IMR-90 (cell line): ENCODE results near the gene TGFB2. TPM values are rescaled to one million over a fixed set of nuclear protein-coding genes. Genes with fewer than 3 reads are reported as not detected.

Source experiments
- ATAC-seq: fragments of 200-7000 bp; cut with Tn5 transposase; 2 replicates; pipeline ENCODE4 v1.9.1; 2020; ENCODE audit warnings: low read depth, mild to moderate bottlenecking, moderate library complexity
- BruUV-seq: library from RNA; stranded (reverse); fragments of 400-500 nt; replicated peaks from 2 replicates; lab custom pipeline; 2021; lab: Mats Ljungman, UMichigan
- CTCF ChIA-PET: fragments of 300-600 bp; formaldehyde crosslinking; extraction: SDS; loops from one replicate; lab custom pipeline; 2021; ENCODE audit warnings: antibody characterized with exemption; lab: Yijun Ruan, JAX
- POLR2A ChIA-PET: fragments of 300-600 bp; sonication (Branson Sonifier 250); formaldehyde crosslinking; loops from one replicate; lab custom pipeline; 2022; ENCODE audit warnings: antibody characterized with exemption; ENCODE audit not compliant: unreplicated experiment; lab: Charles Lee
- DNase-seq: peaks from one replicate; pipeline ENCODE4 v3.0.0; 2013
- H2AFZ ChIP-seq: replicated peaks from 2 replicates; pipeline ENCODE3; 2013; ENCODE audit warnings: low read length, mild to moderate bottlenecking; ENCODE audit not compliant: poor library complexity
- H2AK5ac ChIP-seq: 2 replicates; pipeline ENCODE4 v1.6.1; 2013; ENCODE audit warnings: low read depth, low read length, inconsistent platforms
- H2AK9ac ChIP-seq: replicated peaks from 2 replicates; pipeline ENCODE3; 2013; ENCODE audit warnings: mild to moderate bottlenecking, low read depth, low read length, moderate library complexity; ENCODE audit not compliant: poor library complexity
- H2BK120ac ChIP-seq: 2 replicates; pipeline ENCODE4 v1.6.1; 2013; ENCODE audit warnings: low read depth, low read length, inconsistent platforms
- H2BK15ac ChIP-seq: 3 replicates; pipeline ENCODE4 v1.6.1; 2013; ENCODE audit warnings: low read depth, low read length, inconsistent platforms
- H2BK20ac ChIP-seq: 2 replicates; pipeline ENCODE4 v1.6.1; 2013; ENCODE audit warnings: low read depth, mild to moderate bottlenecking, inconsistent platforms, low read length, moderate library complexity
- H2BK5ac ChIP-seq: 2 replicates; pipeline ENCODE4 v1.6.1; 2013; ENCODE audit warnings: mild to moderate bottlenecking, low read depth, low read length, inconsistent platforms; ENCODE audit not compliant: poor library complexity, severe bottlenecking
- H3K14ac ChIP-seq: replicated peaks from 2 replicates; pipeline ENCODE4 v1.6.1; 2013; ENCODE audit warnings: low read depth, low read length, inconsistent platforms
- H3K18ac ChIP-seq: 2 replicates; pipeline ENCODE4 v1.6.1; 2013; ENCODE audit warnings: low read depth, low read length, control low read depth
- H3K23ac ChIP-seq: 2 replicates; pipeline ENCODE4 v1.6.1; 2013; ENCODE audit warnings: low read depth, low read length, inconsistent platforms
- H3K27ac ChIP-seq: 2 replicates; pipeline ENCODE4 v1.5.1; 2013; ENCODE audit warnings: mild to moderate bottlenecking, control low read depth, low read length; ENCODE audit not compliant: insufficient read depth
- H3K27me3 ChIP-seq: 2 replicates; pipeline ENCODE4 v1.6.1; 2013; ENCODE audit warnings: low read length; ENCODE audit not compliant: control insufficient read depth, insufficient read depth
- H3K36me3 ChIP-seq: 2 replicates; pipeline ENCODE4 v1.6.1; 2013; ENCODE audit warnings: low read length, mixed read lengths; ENCODE audit not compliant: control insufficient read depth, insufficient read depth
- H3K4ac ChIP-seq: 2 replicates; pipeline ENCODE4 v1.6.1; 2013; ENCODE audit warnings: low read depth, low read length, inconsistent platforms
- H3K4me1 ChIP-seq: 2 replicates; pipeline ENCODE4 v1.6.1; 2013; ENCODE audit warnings: low read length, mixed read lengths; ENCODE audit not compliant: control insufficient read depth, insufficient read depth
- H3K4me2 ChIP-seq: 2 replicates; pipeline ENCODE4 v1.6.1; 2013; ENCODE audit warnings: low read depth, mild to moderate bottlenecking, control low read depth, low read length, moderate library complexity
- H3K4me3 ChIP-seq: 2 replicates; pipeline ENCODE4 v1.5.1; 2013; ENCODE audit warnings: low read depth, mild to moderate bottlenecking, control low read depth, low read length, moderate library complexity; ENCODE audit not compliant: insufficient read depth
- H3K56ac ChIP-seq: 2 replicates; pipeline ENCODE4 v1.6.1; 2013; ENCODE audit warnings: low read length, inconsistent platforms; ENCODE audit not compliant: insufficient read depth; ENCODE audit errors: extremely low read depth
- H3K79me1 ChIP-seq, 2 experiments: 2 replicates each; pipeline ENCODE4 v1.6.1; 2013; ENCODE audit warnings: low read length in 2 of 2, inconsistent platforms in 1 of 2, low read depth in 1 of 2
- H3K9ac ChIP-seq: 2 replicates; pipeline ENCODE4 v1.6.1; 2013; ENCODE audit warnings: low read depth, low read length, control low read depth
- H3K9me1 ChIP-seq: 2 replicates; pipeline ENCODE4 v1.6.1; 2013; ENCODE audit warnings: low read length, inconsistent platforms; ENCODE audit not compliant: insufficient read depth
- H3K9me3 ChIP-seq: 2 replicates; pipeline ENCODE4 v1.6.1; 2013; ENCODE audit warnings: low read length; ENCODE audit not compliant: control insufficient read depth, insufficient read depth
- H4K20me1 ChIP-seq: 2 replicates; pipeline ENCODE4 v1.6.1; 2013; ENCODE audit warnings: low read length, inconsistent platforms; ENCODE audit not compliant: insufficient read depth
- H4K5ac ChIP-seq: 2 replicates; pipeline ENCODE4 v1.6.1; 2013; ENCODE audit warnings: mild to moderate bottlenecking, low read depth, low read length, control low read depth
- H4K8ac ChIP-seq, 2 experiments: 2 replicates each; pipeline ENCODE4 v1.6.1; 2013; ENCODE audit warnings: low read depth in 2 of 2, low read length in 2 of 2, control low read depth in 1 of 2, inconsistent platforms in 1 of 2
- H4K91ac ChIP-seq: 2 replicates; pipeline ENCODE4 v1.6.1; 2013; ENCODE audit warnings: low read depth, low read length, inconsistent platforms; ENCODE audit not compliant: insufficient read depth
- CEBPB ChIP-seq: IDR thresholded peaks from 2 replicates; pipeline ENCODE4 v1.6.1; 2012; ENCODE audit warnings: low read depth, low read length, improper control_type of control experiment
- CHD1 ChIP-seq: IDR thresholded peaks from 2 replicates; pipeline ENCODE4 v1.6.1; 2012; ENCODE audit warnings: low read depth, low read length, improper control_type of control experiment
- MAFK ChIP-seq: IDR thresholded peaks from 2 replicates; pipeline ENCODE4 v1.6.1; 2012; ENCODE audit warnings: low read depth, low read length, improper control_type of control experiment
- MAZ ChIP-seq: IDR thresholded peaks from 2 replicates; pipeline ENCODE4 v1.6.1; 2012; ENCODE audit warnings: low read depth, mild to moderate bottlenecking, low read length, improper control_type of control experiment, moderate library complexity, borderline replicate concordance
- MXI1 ChIP-seq: IDR thresholded peaks from 2 replicates; pipeline ENCODE4 v1.6.1; 2012; ENCODE audit warnings: low read depth, mild to moderate bottlenecking, low read length, moderate library complexity, borderline replicate concordance
- RAD21 ChIP-seq: IDR thresholded peaks from 2 replicates; pipeline ENCODE4 v1.6.1; 2012; ENCODE audit warnings: low read length, improper control_type of control experiment
- RFX5 ChIP-seq: IDR thresholded peaks from 2 replicates; pipeline ENCODE4 v1.8.0; 2012; ENCODE audit warnings: low read depth, mild to moderate bottlenecking, low read length, moderate library complexity
- WGBS, 2 experiments: methylation state at CpG; one replicate each; pipeline versions ENCODE4 v1.1.5 to v1.1.7; 2013; ENCODE audit warnings: missing lambda C conversion rate in 2 of 2; ENCODE audit not compliant: insufficient read length in 1 of 2; ENCODE audit errors: extremely low coverage in 2 of 2; 5-methylcytosine and 5-hydroxymethylcytosine counted together
- dilution Hi-C: fragments of 300-500 bp; cut with HindIII; formaldehyde crosslinking; loops from one replicate; pipeline ENCODE4 v1.14.3; 2018; ENCODE audit warnings: low sequenced_read_pairs; ENCODE audit not compliant: unreplicated experiment
- in situ Hi-C: fragments of 300-500 bp; cut with MboI; formaldehyde crosslinking; loops from 3 replicates; pipeline ENCODE4 v1.14.3; 2019; ENCODE audit warnings: low sequenced_read_pairs, inconsistent platforms, mixed read lengths
- intact Hi-C: fragments of 100-400 bp; cut with micrococcal nuclease; formaldehyde crosslinking; loops from 2 replicates; pipeline ENCODE4 v1.10.0; 2022
- polyA plus RNA-seq, 3 experiments: library from polyadenylated mRNA; depleted of rRNA; stranded (reverse); fragments of >200 nt; gene quantifications; 2 replicates each; pipeline ENCODE4 v1.2.3, GENCODE V29; 2012; ENCODE audit warnings: low replicate concordance in 1 of 3
- total RNA-seq: library from RNA; depleted of rRNA; stranded (reverse); fragments of >200 nt; gene quantifications from 2 replicates; pipeline ENCODE4 v1.2.3, GENCODE V29; 2012
- TF ChIP-seq, protein P1 (sequence below): fragments of 150-350 bp; IDR thresholded peaks from 2 replicates; pipeline ENCODE4 v1.6.1; 2016; ENCODE audit warnings: low read depth, mild to moderate bottlenecking, low read length, moderate library complexity, borderline replicate concordance
- TF ChIP-seq, protein P2 (sequence below): conservative IDR thresholded peaks from 2 replicates; pipeline ENCODE4 v1.5.1; 2012; ENCODE audit warnings: mild to moderate bottlenecking, low read depth, low read length, improper control_type of control experiment

The TGFB2 gene
- total and polyA plus RNA-seq, 2 of the 4 experiments (the other 2 are of a cell fraction): 3.7 to 3.8 TPM

DNA sequence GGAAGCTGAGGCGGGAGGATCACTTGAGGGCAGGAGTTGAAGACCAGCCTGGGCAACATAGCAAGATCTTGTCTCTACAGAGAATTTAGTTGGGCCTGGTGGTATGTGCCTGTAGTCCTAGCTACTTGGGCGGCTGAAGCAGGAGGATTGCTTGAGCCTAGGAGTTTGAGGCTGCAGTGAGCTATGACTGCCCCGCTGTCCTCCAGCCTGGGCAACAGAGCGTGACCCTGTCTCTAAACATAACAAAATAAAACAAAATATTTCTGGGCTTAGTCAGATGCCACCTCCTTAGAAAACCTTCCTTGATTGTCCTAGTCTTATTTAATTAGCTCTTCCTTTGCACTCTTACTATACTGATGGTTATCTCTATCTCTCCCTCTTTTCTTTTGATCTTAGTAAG lies 8.5 kb downstream of the TGFB2 start:
- DNase-seq: no peak
- H3K18ac ChIP-seq: no peak overlapping the region
- no peaks in the 10 kb centered on the region for H4K20me1 ChIP-seq
- no peaks in the 10 kb centered on the region; the same call in 1 of the 2 replicates for H3K36me3 ChIP-seq
- TF ChIP-seq RFX5 (no peak), MAFK (no peak), CEBPB (no peak), CHD1 (no peak), RAD21 (no peak), MAZ (no peak), MXI1 (no peak)
- TF ChIP-seq, protein P1, sequence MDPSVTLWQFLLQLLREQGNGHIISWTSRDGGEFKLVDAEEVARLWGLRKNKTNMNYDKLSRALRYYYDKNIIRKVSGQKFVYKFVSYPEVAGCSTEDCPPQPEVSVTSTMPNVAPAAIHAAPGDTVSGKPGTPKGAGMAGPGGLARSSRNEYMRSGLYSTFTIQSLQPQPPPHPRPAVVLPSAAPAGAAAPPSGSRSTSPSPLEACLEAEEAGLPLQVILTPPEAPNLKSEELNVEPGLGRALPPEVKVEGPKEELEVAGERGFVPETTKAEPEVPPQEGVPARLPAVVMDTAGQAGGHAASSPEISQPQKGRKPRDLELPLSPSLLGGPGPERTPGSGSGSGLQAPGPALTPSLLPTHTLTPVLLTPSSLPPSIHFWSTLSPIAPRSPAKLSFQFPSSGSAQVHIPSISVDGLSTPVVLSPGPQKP: no peak
- TF ChIP-seq, protein P2, sequence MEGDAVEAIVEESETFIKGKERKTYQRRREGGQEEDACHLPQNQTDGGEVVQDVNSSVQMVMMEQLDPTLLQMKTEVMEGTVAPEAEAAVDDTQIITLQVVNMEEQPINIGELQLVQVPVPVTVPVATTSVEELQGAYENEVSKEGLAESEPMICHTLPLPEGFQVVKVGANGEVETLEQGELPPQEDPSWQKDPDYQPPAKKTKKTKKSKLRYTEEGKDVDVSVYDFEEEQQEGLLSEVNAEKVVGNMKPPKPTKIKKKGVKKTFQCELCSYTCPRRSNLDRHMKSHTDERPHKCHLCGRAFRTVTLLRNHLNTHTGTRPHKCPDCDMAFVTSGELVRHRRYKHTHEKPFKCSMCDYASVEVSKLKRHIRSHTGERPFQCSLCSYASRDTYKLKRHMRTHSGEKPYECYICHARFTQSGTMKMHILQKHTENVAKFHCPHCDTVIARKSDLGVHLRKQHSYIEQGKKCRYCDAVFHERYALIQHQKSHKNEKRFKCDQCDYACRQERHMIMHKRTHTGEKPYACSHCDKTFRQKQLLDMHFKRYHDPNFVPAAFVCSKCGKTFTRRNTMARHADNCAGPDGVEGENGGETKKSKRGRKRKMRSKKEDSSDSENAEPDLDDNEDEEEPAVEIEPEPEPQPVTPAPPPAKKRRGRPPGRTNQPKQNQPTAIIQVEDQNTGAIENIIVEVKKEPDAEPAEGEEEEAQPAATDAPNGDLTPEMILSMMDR: no peak
- intact Hi-C loops: no loop called here
- no peak overlapping the region for H3K56ac ChIP-seq
- no peak overlapping the region for H3K9ac ChIP-seq
- no peak overlapping the region for H4K5ac ChIP-seq
- H2BK5ac ChIP-seq: no peak overlapping the region
- peaks cover 11% of the 10 kb centered on the region for H3K4me1 ChIP-seq
- H2BK120ac ChIP-seq: no peak overlapping the region
- no peak overlapping the region for H2BK20ac ChIP-seq
- H3K9me3 ChIP-seq: no peaks in the 10 kb centered on the region
- no peak overlapping the region for H3K4ac ChIP-seq
- in situ Hi-C loops: no loop called here
- H4K91ac ChIP-seq: no peak overlapping the region
- no peak overlapping the region for H3K4me2 ChIP-seq
- no peak overlapping the region for H4K8ac ChIP-seq
- H2AK5ac ChIP-seq: no peak overlapping the region
- no peak overlapping the region for H3K23ac ChIP-seq
- ChIA-PET CTCF (no interaction called here), POLR2A (no interaction called here)
- no peak overlapping the region for H2AK9ac ChIP-seq
- no peak overlapping the region for H2BK15ac ChIP-seq
- no peak for ATAC-seq
- no TSS peak for BruUV-seq
- H3K79me1 ChIP-seq: peaks cover 17 to 24% of the 10 kb centered on the region in 2 experiments
- H3K9me1 ChIP-seq: peaks cover 7% of the 10 kb centered on the region; the same call in 1 of the 2 replicates
- dilution Hi-C loops: no loop called here
- no peak overlapping the region for H3K27ac ChIP-seq
- no peak overlapping the region for H2AFZ ChIP-seq
- H3K4me3 ChIP-seq: no peak overlapping the region
- 0 out of 2 replicates have a peak overlapping the region, but pooled peaks have one; percentile 28 for H3K14ac ChIP-seq
- no CpG with 5 or more reads among the region's 4 CpGs for WGBS, 2 experiments
- H3K27me3 ChIP-seq: no peaks in the 10 kb centered on the region
